HG02623 (cell line): ENCODE results near the gene RANGRF.

ENCODE experiments used
- ATAC-seq: cut with Tn5 transposase; IDR thresholded peaks from one replicate; pipeline ENCODE4 v1.9.1; 2021; ENCODE audit warnings: moderate library complexity; ENCODE audit not compliant: unreplicated experiment

The RANGRF gene

DNA sequence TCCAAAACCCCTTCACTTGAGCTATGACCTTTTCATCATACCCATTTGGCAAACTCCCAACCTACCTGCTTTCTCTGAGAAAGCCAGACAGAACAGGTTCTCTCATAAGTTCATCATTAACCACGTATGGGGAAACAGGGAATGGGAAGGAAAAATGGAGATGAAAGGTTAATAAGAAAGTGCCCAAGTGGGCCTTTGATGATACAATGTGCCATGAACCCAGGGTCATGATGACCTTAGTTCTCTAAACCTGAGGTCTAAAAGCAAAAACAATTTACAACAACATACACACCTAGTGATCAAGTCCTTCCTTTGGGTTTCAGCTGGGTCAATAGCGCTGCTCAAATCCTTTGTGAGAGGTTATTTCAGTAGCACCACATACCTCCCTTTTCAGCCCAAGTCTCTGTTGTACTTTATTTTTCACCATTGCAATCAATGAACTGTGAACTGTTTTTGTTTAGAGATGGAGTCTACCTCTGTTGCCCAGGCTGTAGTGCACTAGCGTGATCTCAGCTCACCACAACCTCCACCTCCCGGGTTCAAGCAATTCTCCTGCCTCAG lies 14.5 kb upstream of the RANGRF start:
- ATAC-seq, result no peak

DNA sequence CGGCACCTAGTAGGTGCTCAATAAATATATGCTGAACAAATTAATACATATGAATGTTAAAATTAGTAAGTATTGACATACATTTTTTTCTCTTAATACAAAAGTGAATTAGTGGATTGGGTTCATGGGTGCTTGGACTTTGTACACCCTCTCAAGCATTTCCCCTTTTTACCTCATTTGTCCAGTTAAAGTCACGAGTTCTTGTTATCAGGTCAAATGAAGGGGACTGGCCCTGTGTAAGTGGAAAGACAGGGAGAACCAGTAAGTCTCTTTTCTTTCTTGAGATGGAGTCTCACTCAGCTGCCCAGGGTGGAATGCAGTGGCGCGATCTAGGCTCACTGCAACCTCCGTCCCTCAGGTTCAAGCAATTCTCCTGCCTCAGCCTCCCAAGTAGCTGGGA lies 13.7 kb upstream of the RANGRF start:
- no peak for ATAC-seq

DNA sequence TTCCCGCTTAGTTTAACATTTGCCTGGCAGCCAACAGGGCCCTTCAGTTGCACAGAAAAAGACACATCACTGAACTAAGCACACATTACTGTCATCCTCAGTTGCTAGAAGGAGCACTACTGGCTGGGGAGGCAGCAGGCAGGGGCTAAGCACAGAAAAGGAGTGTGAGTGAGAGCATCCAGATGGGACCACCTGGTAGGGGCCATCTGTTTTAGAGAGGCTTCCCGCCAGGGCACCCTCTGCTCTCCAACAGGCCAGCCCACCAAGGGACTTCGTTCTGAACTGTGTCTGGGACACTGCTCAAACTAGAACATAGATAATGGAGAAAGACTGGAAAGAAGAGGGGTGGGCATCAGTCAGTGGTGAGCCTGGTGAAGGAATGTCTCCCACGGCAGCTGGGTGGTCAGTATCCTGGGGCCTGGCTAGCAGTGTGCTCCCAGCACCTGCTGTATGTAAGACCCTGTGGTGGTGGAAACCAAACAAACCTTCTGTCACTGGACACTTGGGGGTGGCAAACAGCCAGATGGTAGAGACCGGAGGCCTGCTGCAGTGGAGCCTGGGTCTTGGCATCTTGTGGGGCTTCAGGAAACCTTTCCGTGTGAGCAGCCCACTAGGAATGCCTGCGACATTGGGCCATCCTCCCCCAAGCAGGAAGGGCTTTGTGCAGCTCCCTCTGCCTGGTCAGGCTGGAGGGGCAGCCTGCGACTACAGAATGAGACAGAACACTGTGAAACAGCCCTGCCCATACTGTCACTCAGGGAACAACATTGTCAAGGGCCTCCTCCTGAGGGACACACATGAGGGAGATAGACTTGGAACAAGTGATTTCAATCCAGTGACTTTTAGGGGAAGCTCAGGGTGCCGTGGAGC lies 12.8 kb upstream of the RANGRF start:
- ATAC-seq, result no peak

DNA sequence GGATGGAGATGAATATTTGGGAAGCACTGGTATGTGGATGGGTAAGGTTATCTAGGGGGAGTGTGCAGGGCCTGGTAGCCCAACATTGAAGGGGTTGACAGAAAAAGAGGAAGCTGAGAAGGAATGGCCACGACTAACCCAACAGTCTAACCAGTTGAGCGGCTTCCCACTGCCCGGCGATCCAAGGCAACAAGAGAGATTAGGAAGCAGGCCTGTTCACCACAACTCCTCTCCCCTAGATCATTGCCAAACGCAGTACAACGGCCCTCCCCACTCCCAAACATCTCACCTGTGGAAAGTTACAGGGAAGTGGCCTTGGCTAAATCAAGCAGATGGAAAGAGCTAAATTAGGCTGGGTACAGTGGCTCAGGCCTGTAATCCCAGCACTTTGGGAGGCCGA lies 11.2 kb upstream of the RANGRF start:
- ATAC-seq, result no peak

DNA sequence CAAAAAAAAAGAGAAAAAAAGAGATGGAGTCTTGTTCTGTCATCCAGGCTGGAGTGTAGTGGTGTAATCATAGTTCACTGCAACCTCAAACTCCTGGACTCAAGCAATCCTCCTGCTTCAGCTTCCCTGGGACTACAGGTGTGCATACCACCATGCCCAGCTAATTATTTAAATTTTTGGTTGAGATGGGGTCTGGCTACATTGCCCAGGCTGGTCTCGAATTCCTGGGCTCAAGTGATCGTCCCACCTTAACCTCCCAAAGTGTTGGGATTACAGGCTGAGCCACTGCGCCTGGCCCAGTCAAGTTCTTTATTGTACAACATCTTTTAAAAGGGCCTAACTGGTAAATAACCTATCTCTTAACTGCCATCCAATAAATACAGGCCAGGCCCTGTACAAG lies 6.1 kb upstream of the RANGRF start:
- no peak for ATAC-seq

DNA sequence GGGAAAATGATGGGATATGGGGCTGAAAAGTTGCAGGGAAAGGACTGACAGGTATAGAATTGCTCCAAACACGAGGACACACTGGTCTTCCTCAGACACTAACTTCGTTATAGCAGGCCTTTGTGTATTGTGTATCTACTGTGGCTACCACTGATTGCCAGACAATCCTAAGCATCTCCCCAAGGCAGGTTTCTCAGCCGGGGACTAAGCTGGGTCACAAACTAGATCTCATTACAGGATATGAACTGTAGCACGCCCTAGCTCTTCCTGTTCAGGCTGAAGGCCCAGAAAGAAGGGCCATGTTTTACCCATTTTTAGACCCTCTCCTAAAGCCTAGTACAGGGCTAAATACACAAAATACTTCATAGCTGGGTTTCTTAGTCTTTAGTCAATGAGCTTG lies 5.1 kb upstream of the RANGRF start:
- no peak for ATAC-seq

DNA sequence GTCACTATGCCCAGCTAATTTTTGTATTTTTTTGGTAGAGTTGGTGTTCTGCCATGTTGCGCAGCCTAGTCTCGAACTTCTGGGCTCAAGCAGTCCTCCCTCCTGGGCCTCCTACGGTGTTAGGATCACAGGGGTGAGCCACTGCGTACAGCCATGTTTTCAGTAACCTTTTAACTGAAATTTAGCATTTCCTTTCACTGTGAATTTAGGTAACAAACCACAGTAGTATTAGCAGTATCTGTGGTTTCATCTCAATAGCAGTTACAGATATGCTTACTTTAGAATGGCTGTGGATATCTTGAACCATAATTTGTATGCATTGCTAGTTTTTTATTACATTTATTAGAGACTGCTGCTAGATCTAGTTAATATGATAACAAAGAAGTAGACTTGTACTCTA lies 4.3 kb upstream of the RANGRF start:
- ATAC-seq, result no peak

DNA sequence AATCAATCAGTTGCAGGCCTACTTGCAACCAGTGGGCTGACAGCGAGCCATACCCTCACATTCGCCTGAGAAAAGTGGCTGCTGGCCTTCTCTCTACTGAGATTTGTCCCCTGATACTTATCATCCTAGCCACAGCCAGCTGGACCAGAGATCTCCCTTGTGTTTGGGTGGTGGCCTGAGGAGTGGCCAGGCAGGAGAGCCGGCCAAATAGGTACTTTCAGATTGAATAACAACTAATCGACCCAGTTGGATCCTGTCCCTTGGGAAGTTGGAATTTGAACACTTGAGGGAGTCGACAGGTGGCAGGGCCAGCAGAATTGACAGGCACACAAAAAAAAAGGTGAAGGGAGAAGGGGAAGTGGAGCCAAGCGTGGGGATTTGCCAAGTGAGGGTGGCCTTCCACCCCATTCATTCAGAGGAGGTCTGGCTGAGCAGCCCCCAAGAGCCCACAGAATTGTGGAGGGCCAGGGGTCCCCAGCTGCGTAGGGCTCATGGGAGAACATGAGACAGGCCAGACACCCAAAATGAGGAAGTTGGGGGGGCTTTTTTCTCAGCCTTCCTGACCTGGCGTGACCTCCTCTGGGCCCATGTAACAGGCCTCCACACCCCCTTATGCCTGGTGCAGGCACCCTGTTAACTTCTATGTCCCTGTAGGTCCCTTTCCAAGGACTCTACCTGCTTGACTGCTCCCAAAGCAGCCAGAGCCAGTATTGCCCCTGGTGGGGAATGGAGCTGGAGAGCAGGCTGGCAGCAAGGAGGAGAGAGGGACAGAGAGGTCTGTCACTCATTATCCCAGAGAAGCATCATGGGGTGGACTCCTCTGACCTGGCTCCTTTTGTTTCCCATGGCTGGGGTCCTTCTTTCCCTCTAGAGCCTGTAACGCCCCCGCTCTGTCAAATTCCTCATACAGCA lies 2.9 kb upstream of the RANGRF start:
- ATAC-seq, result no peak

DNA sequence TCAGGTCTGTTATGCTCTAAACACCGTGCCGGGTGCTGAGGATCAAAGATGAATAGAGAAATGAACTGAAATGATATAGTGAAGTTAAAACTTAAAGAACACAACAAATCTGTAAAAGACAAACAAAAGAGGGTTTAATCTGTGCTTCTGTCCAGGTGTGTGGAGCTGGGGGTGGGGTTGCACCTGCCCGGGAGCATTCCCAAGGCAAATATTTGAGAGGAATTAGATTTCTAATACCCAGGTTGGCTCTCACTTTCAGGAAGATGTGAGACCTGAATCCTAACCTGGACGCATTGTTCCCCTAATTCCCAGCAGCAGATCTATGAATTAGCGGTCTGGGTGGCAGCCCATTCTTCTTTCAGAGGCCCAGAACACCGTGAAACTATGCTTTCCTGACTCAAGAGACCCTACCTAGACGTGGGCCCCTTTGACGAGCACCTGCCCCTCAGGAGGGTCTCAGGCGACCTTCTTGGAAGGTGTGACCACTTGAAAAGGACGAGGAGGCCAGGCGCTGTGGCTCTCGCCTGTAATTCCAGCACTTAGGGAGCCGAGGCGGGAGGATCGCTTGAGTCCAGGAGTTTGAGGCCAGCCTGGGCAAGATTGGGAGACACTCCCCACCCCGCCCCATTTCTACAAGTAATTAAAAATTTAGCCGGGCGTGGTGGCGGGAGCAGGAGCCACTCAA lies 677 bp upstream of the RANGRF start:
- ATAC-seq, result no peak

DNA sequence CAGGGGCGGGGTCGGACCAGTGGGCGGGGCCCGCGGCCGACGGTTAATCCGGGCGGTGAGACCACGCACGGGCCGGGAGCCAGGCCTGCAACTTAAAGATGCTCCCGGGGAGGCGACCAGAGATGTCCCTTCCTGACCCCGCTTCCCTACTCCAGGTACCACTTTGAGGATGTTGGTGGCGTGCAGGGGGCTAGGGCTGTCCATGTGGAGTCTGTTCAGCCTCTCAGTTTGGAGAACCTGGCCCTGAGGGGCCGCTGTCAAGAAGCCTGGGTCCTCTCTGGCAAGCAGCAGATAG lies 580 bp downstream of the RANGRF start:
- no peak for ATAC-seq

DNA sequence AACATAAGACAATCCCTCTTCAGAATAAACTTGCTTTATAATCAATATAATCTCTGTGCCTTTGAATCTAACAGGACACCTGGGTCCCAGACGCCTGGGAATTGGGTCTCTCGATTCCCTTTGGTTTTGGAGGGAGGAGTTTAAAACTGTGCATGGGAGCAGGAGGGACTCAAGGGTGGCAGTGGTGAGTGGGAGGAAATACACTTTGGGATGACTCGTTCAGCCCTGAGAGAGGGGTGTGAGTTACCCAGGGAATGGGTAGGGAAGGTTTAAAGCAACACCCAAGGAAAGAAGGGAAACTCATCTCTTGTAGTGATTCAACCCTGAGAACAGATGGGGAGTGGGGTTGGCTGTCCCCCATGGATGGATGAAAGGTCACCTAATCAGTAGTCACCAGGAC lies 1.6 kb downstream of the RANGRF start:
- no peak for ATAC-seq

DNA sequence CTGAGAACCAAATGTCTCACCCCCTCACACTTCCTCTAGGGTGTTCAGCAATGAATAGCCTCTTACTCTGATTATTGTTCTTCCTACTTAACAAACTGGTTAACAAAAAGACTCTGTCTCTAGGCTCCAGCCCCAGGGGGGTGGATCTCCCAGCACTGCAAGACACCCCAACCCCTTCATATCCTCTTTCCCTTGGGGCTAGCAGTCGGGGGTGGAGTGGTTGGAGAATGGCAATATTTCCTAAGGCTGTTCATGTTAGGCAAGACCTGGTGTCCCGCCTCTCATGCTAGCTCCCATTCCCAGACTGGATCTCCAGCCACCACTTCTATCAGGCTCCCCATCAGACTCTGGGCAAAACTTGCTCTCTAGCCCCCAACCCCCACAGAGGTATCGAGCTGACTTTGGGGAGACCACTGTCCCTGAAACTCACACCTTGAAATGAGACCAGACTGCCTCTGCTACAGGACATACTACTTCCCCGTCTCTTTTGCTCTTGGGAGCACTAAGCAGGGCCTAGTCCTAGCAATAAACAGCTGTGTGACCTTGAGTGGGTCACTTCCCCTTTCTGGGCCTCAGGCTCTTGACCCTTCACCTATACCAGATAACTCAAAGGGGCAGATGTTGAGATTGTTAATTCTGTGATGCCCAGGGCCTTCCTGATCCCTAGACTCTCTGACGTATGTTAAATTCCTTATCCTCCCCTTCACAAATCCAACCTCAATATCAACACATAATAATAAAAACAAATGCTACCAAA lies 4.3 kb downstream of the RANGRF start:
- no peak for ATAC-seq

DNA sequence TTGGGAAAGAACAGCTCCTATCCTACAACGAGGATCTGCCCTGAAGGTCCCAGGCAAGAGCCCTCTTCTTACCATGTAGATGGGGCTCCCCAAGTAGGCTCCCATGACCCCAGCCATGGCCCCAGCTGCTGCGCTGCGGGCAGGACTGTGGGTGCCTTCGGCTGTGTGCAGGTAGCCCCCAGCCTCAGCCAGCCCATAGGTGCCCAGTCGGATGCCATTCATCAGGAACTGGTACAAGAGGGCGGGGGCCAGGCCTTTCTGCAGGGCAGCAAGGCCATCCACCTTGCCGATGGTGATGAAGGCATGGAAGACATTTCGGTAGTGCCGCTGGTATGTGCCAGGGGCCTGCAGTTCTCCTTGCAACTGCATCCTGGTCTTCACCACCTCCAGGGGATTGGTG lies 5.9 kb downstream of the RANGRF start:
- no peak for ATAC-seq

DNA sequence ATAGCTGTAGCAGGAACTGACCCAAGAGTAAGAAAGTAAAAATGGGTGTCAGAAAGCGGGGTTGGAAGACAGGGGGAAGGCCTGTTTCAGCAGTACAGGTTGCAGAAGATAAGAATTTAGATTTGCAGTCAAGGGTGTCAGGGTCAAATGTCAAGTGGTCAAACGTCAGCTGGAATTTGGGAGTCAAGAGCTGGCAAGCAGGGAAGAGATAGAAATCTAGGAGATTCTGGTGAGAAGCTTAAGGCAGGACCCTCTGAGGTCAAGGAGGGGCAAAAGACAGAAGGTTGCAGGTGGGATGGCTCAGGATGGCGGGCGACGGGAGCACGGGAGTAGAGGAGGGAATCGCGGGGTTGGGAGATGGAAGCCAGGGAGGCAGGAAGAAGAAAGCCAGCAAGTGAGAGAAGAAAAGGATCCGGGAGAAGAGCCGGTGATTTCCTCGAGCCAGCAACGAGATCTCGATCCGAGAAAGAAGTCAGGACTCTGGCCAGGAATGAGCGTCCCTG lies 6.4 kb downstream of the RANGRF start:
- no peak for ATAC-seq

DNA sequence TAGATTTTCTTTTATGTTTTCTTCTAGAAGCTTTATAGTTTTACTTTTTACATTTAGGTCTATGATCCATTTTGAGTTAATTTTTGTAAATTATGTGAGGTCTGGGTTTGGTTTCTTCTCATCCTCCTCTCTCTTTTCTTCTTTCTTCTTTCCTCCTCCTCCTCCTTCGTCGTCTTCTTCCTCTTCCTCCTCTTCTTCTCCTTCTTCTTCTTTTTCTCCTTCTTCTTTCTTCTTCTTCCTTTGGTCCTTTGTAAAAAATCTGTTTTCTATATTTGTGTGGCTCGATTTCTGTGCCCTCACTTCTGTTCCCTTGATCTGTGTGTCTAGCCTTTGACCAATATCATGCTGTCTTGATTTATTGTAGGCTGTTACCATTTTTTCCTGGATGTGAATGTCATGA lies 11.8 kb downstream of the RANGRF start:
- no peak for ATAC-seq

DNA sequence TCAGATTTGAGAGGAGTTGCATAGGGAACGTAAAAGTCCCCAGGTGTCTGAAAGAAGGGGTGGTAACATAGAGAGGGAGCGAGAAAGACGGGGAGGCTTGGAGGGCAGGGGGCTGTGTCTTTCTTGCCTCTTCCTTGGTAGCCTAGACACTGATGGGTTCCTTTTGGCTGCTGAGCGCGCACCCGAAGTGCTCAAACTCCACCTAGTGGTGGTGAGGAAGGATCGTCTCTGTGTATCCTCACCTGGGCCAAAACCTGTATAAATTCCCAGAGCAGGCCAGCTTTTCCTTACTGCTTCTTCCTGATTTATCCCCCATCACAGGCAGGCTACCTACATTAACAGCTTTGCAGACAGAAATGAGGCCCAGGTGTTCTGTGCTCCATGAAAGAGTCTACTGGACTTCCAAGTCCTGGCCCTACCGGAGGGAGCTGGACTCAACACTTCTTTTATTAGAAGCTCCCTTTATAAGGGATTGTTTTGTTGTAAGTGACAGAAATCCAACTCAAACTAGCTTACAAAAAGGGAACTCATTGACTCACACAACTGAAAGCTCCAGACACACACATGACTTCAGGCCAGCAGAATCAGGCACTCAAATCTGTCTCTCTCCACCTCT lies 12.3 kb downstream of the RANGRF start:
- ATAC-seq, result no peak

DNA sequence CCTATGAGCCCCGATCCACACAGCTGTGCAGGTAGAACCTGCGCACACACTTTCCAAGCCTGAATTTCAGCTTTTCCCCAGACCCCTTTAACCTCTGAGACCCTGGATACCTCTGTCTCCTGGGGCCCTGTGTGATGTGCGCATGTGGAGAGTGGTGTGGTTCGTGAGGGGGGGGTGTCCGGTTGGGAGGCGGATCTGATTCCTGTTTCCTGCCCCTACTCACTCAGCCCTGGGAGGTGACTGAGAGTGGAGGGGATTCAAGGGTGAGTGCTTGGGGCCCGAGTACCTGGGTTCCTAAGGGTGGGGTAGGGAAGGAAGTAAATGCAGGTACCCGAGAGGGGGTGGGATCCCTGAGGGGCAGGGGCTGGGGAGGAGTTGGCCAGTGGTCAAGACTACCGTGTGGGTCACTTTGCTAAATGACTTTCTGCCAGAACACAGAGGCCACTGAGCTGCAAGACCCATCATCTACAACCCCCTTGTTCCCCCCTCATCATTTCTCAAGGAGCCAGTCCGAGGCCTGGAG lies 22.2 kb downstream of the RANGRF start:
- no peak for ATAC-seq

DNA sequence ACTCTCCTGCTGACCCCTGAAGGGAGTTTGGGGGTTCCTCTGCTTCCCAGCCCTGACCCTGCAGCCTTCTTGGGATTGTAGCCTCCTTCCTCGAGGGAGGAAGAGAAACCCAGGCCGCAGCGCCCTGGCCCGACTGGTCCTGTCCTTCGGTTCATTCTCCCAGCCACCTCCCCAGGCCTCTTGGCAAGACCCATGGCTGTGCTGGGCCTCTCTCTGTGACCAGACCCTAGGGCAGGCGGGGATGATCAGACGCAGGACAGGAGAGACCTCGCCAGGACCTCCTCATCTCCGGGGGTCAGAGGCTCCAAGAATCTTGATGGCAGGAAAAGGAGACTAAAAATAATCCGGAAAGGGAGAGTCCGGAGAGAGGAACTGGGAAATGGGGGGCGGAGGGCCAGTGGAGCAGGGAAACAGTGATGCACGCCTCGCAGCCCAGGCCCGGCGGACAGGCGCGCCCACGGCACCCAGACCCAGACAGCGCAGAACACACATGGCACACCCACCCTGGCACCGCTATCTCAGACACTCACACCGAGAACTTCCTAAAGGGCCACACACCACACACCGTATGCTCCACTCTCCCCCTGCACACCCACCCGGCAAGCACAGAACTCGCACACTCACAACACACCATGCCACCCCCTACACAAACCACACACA lies 22.8 kb downstream of the RANGRF start:
- ATAC-seq, result no peak

DNA sequence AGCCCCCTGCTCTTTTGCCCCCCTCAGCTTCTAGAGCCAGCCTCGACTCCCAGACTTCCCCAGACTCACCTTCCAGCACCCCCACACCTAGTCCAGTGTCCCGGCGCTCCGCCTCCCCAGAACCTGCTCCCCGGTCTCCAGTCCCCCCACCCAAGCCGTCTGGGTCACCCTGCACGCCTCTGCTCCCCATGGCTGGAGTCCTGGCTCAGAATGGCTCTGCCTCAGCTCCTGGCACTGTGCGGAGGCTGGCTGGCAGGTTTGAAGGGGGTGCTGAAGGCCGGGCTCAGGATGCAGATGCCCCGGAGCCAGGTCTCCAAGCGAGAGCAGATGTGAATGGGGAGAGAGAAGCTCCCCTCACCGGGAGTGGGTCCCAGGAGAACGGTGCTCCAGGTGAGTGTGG lies 23.8 kb downstream of the RANGRF start:
- ATAC-seq, result no peak
